GOT3 (cell line): ENCODE results near the gene WWOX.

Experiments
- DNase-seq: peaks from one replicate; lab custom pipeline; 2025; ENCODE audit warnings: mixed read lengths; lab: John Stamatoyannopoulos, UW

Gene WWOX

DNA sequence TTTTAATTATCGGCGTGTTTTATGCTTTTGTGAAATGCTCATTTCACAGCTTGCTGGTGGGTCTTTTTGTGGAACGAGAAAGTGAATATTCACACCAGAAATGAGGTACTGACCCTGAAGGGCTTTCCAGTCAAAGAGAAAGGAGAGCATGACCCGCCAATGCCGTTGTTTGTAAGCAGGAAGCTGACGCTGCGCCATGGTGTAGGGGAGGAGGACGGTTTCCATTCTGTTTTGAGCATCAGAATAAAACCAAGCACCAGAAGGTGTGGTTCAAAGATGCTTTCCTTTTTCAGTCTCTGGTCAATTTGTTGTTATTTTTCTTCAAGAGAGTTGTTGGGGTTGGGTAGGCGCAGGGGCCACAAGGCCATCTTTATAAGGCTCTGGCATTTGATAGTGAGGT is 669.3 kb downstream of the WWOX start:
- no peak for DNase-seq

DNA sequence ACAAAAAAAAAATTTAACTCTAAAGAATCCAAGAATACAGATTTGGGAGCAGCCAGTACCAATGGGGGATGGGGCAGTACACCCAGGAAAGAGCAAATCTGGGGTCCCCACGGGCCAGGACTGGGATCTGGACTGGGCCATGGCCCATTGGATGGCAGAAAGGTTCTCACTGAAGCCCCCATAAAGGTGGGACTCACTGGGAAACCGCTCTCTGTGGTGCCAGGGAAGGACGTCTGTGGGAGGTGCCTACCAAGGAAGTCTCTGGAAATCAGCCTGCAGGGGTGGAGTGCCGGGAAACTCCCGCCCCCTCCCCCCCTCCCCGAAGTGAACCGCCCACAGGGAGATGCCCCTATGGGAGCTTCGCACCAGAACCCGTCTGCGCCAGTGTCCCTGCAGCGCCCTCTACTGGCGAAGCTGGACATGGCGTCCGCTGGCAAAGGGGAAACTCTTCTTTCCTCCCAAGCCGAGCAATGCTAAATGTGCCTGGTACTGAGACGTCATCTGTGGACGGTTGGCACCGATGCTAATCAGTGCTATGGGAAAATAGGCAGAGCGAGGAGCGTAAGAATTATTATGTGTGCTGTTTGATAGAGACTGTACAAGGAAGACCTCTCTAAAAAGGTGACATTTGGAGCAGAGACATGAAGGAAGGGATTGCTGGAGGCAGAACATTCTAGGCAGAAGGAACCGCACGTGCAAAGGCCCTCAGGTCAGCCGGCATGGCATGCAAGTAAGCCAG is 671.1 kb downstream of the WWOX start:
- DNase-seq, result no peak

DNA sequence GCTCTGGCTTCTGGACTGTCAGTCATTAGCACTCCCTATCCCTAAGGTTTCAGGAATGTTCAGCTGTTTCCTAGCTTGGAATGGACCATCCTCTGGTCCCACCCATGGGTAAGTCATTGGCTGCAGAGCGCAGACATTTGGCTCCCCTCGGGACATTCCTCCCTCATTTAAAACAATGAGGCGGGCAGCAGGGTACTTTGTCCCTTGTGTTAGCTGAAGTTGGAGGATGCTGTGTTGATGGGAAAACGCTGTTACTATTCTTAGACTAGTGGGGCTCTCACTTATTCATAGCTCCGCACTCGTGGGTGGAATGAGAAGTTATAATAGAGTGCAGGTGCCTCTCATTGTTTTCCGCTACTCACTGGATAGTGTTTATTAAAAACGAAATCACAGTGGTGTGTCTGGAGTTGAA is 673.8 kb downstream of the WWOX start:
- DNase-seq, result no peak

DNA sequence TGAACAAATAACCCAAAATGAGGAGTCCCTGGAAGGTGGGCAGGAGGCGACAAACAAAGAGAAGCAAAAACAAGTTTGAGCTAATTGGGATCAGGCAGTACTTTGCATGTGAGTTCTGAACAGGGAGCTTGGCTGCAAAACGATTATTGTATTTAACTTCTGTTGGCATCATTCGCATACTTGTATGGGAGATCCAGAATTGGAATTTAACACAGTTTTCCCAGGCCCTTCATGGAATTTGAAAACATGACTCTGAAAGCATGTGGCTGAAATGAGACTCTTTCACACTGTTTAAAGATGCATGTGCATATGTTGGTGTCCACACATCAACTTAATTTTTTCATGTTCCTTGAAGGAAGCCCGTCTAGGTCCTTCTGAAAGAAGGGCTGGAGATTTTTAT is 674.3 kb downstream of the WWOX start:
- DNase-seq, result no peak

DNA sequence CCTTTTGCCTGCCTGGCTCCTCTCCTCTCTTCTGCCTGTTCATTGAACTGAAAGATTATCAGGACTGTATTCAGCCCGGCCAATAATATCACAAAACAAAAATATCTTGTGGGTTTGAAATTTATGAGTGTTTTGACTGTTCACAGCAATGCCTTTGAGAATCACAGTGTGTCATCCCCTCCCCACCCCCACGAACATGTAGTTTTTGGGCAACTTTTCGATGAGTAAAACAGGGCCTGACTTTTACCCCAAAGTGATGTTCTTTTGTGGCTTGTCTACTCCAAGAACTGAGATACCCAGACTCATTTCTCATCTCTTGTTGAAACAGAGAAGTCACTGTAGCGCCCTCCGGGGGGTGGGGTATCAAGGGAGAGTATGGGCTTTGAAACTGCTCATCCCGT is 675.7 kb downstream of the WWOX start:
- DNase-seq, result no peak

DNA sequence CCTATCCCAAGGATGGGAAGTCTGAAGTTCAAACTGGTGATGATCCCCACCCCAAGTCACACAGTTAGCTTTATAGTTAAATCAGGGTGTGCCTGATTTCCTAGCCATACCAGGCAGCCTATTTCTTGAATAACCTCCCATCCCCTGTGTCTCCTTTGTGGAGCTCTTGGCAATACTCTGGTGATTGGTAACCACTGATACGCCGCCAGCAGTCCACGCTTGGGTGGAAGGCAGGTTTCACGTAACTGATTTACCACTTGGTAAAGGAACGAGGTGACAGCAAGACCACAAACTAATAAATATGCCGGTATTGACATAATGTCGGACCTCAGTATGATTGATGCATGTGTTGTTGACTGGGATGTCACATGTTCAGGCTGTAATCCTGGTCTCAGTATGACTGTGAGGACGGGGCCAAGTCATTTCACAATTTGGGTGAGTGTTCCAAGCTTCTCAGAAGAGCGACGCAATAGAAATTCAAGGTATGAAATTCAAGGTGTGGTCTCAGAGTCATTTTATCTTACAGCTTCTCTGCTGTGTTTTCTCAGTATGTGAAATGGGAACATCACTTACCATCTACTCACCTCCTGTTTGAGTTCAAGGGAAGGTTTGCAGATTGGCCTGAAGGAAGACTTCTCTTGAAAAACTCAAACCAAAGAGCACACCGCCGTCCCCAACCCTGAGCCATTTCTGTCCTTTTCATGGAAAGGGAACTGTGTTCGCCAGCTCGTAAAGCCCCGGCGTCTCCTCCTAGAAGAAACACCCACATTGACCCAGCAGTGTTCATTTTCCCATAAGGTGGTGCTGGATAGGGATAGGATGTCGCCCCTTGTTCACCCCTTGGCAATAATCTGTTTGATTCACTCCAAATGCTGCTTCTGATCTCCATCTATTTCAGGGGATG is 678.9 kb downstream of the WWOX start:
- DNase-seq, result no peak

DNA sequence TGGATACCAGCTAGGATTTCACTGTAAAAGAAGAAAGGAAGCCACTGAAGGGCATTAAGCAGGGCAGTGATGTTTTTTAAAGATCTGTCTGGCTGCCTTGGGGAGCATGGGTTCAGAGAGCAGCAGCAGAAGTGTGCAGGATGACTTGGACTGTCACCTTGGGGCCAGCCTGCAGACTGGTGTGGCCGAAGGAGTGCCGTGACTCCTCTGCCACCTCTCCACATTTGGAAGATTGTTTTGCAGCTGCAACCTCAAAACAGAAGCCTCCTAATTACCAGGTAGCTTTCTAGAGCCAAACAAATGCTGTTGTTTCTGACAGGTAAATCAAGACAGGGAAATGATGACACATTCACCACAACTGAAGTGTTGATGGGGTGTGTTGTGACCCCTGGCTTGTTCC is 681.4 kb downstream of the WWOX start:
- no peak for DNase-seq

DNA sequence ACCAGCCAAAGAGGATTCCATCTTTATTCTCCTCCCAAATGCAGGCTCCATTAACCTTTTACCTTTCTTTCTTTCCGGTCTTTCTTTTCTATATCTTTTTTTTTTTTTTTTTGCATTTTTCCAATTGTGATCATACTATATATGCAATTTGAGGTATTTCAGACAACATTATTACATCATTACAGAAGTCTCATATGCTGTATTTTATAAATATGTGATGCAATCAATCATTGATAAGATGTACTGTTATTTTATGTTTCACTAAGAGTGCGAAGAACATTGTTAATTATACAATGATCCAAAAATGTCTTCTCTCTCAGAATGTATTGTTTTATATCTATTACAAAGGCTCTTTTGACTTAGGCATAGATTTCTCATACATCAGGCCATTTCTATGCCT is 683.1 kb downstream of the WWOX start:
- DNase-seq, result no peak

DNA sequence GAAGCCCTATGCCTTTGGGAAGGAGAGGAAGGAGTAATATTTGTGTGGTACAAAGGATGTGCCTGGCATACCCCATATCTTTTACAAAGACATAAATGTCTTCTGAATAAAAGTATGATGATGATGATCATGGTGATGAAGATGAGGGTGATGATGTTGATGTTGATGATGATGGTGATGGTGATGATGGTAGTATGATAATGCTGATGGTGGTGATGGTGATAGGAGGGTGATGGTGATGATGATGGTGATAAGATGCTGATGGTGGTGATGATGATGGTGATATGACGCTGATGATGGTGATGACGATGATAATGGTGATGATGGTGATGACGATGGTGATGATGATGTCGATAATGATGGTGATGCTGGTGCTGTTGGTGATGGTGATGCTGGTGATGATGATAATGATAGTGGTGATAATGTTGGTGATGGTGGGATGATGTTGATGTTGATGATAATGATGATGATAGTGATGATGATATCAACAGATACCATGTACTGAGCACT is 684.2 kb downstream of the WWOX start:
- no peak for DNase-seq

DNA sequence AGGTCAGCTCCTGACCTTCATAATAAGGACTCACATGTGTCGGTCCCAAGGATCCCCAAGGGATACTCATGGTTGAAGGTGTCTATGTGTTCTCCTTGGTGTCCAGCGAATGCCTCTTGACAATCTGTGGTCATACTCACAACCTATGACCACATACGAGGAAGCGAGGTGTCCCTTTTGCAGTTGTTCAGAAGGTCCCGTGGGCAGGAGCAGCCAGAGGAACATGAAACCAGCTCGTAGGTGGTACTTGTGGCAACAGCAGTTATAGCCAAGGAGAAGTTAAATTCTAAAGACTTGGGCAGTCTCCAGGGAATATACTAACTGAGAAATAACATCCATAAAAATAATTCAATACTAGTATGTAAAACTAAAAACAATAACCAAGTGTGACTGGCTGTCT is 685.3 kb downstream of the WWOX start:
- no peak for DNase-seq

DNA sequence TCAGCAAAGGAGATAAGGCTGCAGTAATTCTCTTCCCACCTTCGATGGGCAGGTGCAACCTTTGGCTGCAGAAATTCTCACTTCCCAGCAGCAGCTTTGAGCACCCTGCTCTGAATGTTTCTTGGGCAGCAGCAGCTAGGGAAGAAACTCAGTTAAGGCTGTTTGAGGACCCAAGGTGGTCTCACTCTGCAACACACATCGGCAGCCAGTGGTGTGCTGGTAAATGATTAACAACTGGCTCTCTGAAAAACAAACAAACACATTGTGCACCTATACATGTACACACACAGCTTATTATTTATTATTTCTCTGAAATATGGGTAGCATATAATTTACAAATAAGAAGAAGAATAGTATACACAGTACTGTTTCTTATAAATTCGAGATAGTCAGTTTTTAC is 685.8 kb downstream of the WWOX start:
- no peak for DNase-seq

DNA sequence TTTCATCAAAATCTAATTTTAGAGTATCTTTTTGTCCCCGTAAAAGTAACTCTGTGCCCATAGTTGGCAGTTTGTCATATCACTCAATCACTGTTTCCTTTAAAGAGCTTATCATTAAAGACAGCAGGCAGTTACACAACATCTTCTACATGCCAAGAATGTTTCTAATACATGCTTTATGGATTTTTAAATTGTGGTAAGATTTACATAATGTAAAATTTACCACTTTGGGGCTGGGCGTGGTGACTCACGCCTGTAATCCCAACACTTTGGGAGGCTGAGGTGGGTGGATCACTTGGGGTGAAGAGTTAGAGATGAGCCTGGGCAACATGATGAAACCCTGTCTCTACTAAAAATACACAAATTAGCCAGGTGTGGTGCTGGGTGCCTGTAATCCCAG is 687.2 kb downstream of the WWOX start:
- DNase-seq, result no peak

DNA sequence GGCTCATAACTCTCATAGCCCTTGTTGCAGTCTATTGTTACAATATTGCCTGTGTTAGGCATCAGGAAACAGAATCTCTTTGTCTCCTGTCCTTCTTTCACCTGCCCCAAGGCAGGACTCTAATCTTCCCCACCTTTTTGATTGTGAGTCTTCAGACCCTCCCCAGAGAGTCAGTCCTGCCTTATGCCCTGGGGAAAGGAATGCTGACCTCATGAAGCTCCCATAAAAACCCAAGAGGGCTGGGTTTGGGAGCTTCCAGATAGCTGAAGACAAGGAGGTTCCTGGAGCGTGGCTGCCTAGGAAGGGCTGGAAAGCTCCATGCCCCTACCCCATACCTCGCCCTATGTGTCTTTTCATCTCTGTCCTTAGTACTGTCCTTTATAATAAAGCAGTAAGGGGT is 688.8 kb downstream of the WWOX start:
- no peak for DNase-seq

DNA sequence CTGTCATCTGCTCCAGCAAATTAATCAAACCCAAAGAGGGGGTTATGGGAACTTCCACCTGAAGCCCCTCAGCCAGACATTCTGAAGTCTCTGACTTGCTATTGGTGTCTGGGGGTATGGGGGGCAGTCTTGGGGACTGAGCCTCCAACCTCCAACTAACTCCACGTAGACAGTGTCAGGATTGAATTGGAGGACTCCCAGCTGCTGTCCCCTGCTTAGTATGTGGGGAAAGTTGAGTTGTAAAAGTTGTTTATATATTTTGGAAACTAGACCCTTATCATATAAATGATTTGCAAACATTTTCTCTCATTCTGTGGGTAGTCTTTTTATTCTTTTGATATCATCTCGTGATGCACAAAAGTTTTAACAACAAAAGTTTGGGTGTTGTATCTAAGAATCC is 689.2 kb downstream of the WWOX start:
- no peak for DNase-seq

DNA sequence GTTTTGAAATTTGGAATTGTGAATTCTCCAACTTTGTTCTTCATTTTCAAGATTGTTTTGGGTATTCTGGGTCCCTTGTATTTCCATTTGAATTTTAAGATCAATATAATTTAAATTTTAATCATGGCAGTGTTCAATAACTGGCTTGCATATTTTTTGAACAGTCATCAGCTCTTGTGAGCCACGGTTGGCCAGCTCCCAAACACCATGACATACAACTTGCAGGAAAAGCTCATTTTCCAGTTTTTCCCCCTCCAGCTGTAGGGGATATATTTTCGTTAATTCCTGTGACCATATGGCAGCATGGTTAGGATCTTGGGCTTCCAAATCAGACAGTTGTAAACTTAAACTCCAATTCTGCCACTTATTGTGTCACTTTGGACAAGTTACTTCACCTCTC is 690.1 kb downstream of the WWOX start:
- DNase-seq, result no peak

DNA sequence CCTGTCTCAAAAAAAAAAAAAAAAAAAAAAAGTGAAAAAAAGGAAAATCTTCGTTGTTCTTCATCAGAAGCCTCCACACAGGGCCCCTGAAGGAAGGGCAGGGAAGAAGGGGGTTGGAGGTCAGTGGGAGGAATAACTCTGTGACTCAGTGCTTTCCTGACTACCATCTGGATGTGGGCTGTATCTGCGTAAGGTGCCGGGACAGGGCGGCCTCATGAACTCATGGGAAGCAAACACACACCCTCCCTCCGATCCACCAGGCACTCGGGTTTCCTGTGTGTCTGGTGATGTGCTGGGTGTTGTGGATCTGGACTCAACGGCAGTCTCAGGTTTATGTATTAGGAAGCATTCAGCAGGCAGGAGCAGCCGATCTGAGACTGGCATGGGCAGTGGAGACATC is 691.6 kb downstream of the WWOX start:
- DNase-seq, result no peak

DNA sequence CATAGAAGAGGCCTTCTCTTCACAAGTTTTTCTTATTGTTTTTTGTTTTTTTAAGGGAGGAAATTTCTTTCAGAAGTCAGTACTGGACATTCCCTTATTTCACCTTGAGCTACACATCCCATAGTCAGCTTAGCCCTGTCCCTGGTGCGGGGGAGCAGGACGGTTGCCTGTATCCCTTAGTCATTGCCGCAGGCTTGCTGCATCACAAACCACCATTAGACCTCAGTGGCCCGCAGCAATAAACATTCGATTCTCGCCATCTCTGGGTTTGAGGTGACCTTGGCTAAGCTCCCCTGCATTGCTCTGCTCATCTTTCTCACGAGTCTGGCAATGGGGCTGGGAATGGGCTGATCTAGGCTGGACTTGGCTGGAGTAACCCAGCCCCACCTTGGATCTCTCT is 692.5 kb downstream of the WWOX start:
- no peak for DNase-seq

DNA sequence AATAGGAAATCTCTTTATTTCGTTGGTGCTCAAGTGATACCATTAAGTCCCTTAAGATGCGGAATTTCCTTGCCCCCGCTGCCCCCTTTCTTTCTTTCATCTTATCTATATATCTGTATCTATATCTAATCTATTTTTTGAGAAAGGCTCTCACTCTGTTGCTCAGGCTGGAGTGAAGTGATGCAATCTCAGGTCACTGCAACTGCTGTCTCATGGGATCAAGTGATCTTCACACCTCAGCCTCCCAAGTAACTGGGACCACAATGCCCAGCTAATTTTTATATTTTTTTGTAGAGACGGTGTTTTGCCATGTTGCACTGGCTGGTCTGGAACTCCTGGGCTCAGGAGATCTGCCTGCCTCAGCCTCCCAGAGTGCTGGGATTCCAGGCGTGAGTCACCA is 693.5 kb downstream of the WWOX start:
- DNase-seq, result no peak

DNA sequence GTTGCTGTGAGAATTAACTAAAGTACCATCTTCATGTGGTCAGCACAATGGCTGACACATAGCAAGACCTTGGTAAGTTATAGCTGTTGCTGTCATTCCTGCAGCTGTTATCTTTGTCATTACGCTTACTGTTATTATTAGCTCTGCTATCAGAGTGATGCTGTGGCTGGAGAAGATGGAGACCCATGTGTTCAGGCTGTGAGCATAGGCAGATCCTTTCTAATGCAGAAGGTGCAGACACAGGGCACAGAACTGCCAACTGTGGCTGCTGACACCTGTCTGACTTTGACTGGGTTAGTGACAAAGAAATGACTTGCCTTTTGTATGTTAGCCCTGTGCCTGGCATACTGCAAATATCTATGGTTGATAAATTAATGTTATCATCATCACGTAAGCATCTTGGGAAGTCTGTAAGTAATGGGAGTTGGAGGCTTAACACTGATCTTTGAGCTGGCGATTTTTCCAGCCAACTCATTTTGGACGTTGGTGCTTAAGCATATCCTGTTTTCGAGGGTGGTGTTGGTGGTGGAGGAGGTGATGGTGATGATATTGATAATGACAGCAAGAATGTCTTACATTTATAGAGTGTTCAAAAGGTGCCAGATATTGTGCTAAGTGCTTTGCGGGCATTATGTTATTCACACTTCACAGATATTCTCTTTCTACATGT is 695.3 kb downstream of the WWOX start:
- DNase-seq, result no peak

DNA sequence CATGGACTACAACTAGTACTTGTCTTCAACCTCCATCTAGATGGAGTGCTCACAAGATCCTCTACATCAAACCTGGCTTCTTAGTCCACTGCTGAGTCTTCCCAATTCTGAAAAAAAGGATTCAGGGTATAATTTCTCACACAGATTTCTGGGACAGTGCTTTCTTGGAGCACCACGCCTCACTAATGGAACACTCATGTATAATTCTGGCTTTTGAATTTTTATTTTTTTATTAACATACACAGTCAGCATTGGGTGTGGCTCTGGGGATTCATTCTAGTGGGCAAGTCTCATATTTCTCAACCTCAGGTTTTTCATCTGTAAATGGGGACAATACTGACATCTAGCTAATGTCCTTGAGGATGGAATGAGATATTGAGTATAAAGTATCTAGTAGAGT is 696.0 kb downstream of the WWOX start:
- DNase-seq, result no peak

DNA sequence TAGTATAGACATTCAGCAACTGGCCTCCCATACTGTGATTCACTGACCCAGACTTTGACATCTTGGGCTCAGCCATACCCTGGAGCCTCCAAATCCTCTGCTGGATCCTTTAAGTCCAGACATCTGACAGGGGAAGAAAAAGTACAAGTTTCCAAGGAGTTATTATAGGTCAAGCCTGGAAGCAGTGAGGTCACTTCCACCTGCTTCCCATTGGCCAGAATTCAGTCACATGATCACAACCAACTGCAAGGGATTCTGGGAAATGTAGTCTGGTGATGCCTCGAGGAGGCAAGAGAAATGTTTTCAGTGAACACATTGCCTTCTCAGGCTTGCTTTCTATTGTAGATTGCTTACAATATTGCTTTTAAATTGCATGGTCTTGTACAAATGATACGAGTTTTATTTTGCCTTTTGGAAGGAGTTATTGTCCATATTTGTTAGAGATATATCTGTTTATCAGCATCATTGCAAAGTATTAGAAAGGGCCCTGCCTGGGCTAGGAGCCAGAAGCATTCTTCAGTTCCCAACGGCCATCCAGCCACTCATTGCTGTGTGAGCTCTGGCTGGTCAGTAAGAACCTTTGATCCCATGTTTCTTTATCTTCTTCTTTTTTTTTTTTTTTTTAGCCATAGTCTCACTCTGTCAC is 696.9 kb downstream of the WWOX start:
- DNase-seq, result no peak

DNA sequence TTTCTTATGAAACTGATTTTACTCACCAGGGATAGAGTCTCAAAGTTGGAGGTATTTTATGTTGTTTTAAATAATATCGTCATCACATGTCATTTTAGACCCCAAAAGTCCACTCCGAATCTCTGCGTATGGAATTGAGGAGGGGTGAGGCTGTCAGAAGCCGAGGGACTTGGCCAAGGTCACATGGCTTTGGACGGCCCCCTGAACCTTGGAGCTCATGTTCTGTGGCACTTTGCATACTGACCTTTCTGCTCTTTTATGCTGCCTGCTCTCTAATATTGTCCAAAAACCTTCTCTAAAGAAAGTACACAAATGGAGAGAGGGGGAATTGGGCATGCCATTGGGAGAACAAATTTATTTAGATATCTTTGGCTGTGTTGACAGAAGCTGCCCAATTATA is 700.0 kb downstream of the WWOX start:
- no peak for DNase-seq
